ENCODE data around the gene ITPR3. TPM values are rescaled to one million over a fixed set of nuclear protein-coding genes. Genes with fewer than 3 reads are reported as not detected.
A peak's percentile ranks its signal among the peaks of the same experiment; 100 is the strongest.

Gene ITPR3
- total and polyA plus RNA-seq, 2 of the 13 experiments (the other 11 are each of a cell fraction or from before 2014, with no cell fraction given) = 3.8 to 21.4 TPM

- TF ChIP-seq ZNF407 (CRISPR knock-in tag; IDR thresholded peaks at IDR 0.05; ENCODE audit: not compliant biosample characterization) (no peak), JUNB (CRISPR knock-in tag; IDR thresholded peaks at IDR 0.05; ENCODE audit: borderline replicate concordance) (peak; percentile 63; the same call in 1 of the 2 replicates), CSRNP1 (CRISPR knock-in tag; IDR thresholded peaks at IDR 0.05) (no peak), ZNF331 (CRISPR knock-in tag; IDR thresholded peaks at IDR 0.05) (peak; percentile 34), ZNF883 (CRISPR knock-in tag; IDR thresholded peaks at IDR 0.05; ENCODE audit: not compliant biosample characterization) (peak; percentile 6), MYPOP (CRISPR knock-in tag; IDR thresholded peaks at IDR 0.05) (peak; percentile 52; the same call in 1 of the 2 replicates), GTF2F1 (IDR thresholded peaks at IDR 0.05; ENCODE audit: low read length) (no peak), ZIK1 (CRISPR knock-in tag; IDR thresholded peaks at IDR 0.05; ENCODE audit: borderline replicate concordance, low read depth) (peak; percentile 35; the same call in 1 of the 2 replicates), THAP9 (CRISPR knock-in tag; IDR thresholded peaks at IDR 0.05; ENCODE audit: borderline replicate concordance) (peak; percentile 58), GMEB1 (CRISPR knock-in tag; IDR thresholded peaks at IDR 0.05; ENCODE audit: borderline replicate concordance) (0 out of 2 replicates have a peak, but pooled peaks have one; percentile 46)
Observed at GRCh38 chr6:33589731-33590530, 31.2 kb upstream of the ITPR3 start (continued).

Measured in HepG2 (cell line).